GM21367 (cell line): ENCODE data around the gene CACNB1.

Source experiments
- ATAC-seq: cut with Tn5 transposase; IDR thresholded peaks from one replicate; pipeline ENCODE4 v1.9.1; 2021; ENCODE audit not compliant: unreplicated experiment

Gene CACNB1

GRCh38 chr17:39204245-39204644 is 6.8 kb upstream of the CACNB1 start:
- ATAC-seq, result no peak

- ATAC-seq, result no peak
Observed at GRCh38 chr17:39200957-39201510, 3.6 kb upstream of the CACNB1 start.

GRCh38 chr17:39200070-39200879 is 2.8 kb upstream of the CACNB1 start, which contains the start of gene RPL19:
Gene RPL19 (plus strand): TSS chr17:39200283. CDS start chr17:39200345, 62 bp downstream.
- ATAC-seq, result peak; percentile 45

GRCh38 chr17:39199820-39200069 is 2.3 kb upstream of the CACNB1 start:
- peak; percentile 44 for ATAC-seq

GRCh38 chr17:39198186-39198566 is 707 bp upstream of the CACNB1 start:
- ATAC-seq, result no peak

- ATAC-seq, result no peak
Observed at GRCh38 chr17:39196808-39197291, 619 bp downstream of the CACNB1 start.

- no peak for ATAC-seq
Observed at GRCh38 chr17:39196241-39196807, 1.1 kb downstream of the CACNB1 start.

- no peak for ATAC-seq
Observed at GRCh38 chr17:39195568-39196160, 1.8 kb downstream of the CACNB1 start.

- no peak for ATAC-seq
Observed at GRCh38 chr17:39194985-39195524, 2.4 kb downstream of the CACNB1 start.

- ATAC-seq, result no peak
Observed at GRCh38 chr17:39194089-39194984, 3.1 kb downstream of the CACNB1 start.

- no peak for ATAC-seq
Observed at GRCh38 chr17:39193346-39193745, 4.1 kb downstream of the CACNB1 start.

GRCh38 chr17:39192901-39193300 is 4.6 kb downstream of the CACNB1 start:
- ATAC-seq, result no peak

GRCh38 chr17:39191750-39192510 is 5.5 kb downstream of the CACNB1 start:
- ATAC-seq, result no peak

- ATAC-seq, result no peak
Observed at GRCh38 chr17:39187152-39187830, 10.2 kb downstream of the CACNB1 start.

GRCh38 chr17:39186481-39187002 is 10.9 kb downstream of the CACNB1 start:
- ATAC-seq, result no peak

GRCh38 chr17:39183720-39184119 is 13.7 kb downstream of the CACNB1 start:
- no peak for ATAC-seq

- ATAC-seq, result no peak
Observed at GRCh38 chr17:39183045-39183444, 14.4 kb downstream of the CACNB1 start.

GRCh38 chr17:39181303-39181702 is 16.2 kb downstream of the CACNB1 start:
- ATAC-seq, result no peak

- no peak for ATAC-seq
Observed at GRCh38 chr17:39178536-39178935, 18.9 kb downstream of the CACNB1 start.
